Measurements from ENCODE around the gene LSR.

Gene LSR

DNA sequence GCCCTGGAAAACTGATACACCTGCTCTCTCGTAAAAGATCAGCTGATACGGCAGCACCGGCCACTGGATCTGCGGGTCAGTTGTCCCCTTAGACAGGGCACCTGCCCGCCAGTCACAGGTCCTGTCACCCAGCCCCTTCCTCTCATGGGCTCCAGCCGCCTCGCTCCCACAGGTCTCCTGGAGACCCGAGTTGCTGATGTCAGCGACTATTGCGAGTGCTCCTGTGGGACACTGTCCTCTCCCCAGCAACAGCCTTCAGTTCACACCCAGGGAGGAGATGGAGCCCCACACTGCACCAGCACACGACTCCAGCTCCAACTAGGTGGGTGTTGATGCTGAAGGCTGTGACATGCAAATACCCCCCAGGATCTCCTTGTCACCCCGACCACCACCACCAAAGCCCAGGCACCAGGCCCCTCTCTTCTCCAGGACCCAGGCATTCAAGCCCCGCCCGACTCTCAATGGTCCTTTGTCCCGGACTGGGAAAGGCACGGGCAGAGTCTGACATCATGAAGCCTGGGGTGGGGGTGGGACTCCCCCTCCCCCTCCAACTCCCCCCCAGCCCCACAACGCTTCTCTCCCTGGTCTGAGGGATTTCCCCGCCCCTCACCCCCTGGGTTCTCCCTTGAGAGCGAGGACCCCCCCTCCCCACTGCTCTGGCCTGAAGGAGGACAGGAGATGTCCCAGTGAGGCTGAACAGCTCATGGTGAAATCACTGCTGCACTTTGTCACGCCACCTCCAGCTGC lies 41.8 kb downstream of the LSR start:
- DNase-seq: no peak

- DNase-seq: no peak
Observed at GRCh38 chr19:35291259-35291658, 42.5 kb downstream of the LSR start.

DNA sequence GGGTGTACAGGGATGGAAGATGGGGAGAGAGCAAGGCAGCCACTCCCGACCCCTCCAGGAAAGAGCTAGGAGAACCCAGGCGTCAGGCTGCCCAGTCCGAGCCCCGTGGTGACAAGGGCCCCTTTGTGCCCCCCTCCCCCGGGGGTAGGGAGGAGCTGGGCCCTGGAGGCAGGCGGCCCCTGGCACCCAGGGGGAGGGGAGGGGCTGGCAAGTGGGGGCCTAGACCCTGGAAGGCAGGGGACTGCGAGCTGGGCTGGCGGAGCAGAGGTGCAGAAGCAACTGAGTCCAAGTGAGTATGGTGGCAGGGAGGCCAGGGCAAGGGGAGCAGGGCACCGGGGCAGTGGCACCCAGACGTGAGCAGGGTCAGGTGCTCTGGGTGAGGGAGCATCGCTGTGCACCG lies 43.1 kb downstream of the LSR start, which contains the start of gene MAG:
Gene MAG, plus strand, starts transcription at position 246 of the 400 bp plus-strand sequence. CDS start 3,248 bp downstream, outside the sequence.
- DNase-seq: no peak

DNA sequence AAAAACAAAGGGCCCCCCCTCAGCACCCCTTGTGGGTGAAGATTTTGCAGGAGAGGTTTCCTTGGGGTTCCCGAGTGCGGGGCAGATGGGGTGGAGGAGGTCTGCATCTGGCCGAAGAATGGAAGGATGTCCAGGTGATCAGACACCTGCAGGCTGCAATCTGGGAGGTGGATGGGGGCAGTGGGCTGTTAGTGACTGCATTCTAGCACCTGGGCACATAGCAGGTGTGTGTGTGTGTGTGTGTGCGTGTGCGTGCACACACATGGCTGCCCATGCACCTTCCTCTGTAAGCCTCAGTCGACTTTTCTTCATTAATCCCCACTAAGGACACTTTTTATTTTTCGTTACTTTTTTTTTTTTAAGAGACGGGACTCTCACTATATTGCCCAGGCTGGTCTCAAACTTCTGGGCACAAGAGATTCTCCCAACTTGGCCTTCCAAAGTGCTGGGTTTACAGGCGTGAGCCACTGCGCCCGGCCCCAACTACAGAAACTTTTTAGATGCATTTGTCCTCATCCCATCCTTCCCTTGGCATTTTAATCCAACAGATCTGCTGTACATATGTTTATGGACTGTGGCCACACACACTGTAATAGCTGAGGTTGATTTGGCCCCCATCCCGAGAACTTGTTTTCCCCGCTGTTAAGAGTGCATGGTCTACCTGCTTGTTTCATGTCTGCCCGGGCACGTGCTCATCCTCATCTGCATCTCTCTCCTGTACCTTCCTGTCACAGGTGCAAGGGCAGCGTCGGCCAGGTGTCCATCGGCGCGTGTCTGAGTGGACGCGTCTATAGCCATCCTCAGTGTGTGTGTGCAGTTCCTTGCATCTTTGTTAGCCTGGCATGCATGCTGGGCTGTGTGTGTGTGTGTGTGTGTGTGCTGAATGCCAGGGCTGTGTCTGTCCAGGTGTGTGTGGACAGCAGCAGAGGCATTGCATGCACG lies 43.9 kb downstream of the LSR start:
- DNase-seq: no peak

GRCh38 chr19:35293363-35293739 lies 44.5 kb downstream of the LSR start:
- no peak for DNase-seq

GRCh38 chr19:35293808-35294207 lies 45.0 kb downstream of the LSR start:
- no peak for DNase-seq

GRCh38 chr19:35294328-35294727 lies 45.5 kb downstream of the LSR start:
- no peak for DNase-seq

DNA sequence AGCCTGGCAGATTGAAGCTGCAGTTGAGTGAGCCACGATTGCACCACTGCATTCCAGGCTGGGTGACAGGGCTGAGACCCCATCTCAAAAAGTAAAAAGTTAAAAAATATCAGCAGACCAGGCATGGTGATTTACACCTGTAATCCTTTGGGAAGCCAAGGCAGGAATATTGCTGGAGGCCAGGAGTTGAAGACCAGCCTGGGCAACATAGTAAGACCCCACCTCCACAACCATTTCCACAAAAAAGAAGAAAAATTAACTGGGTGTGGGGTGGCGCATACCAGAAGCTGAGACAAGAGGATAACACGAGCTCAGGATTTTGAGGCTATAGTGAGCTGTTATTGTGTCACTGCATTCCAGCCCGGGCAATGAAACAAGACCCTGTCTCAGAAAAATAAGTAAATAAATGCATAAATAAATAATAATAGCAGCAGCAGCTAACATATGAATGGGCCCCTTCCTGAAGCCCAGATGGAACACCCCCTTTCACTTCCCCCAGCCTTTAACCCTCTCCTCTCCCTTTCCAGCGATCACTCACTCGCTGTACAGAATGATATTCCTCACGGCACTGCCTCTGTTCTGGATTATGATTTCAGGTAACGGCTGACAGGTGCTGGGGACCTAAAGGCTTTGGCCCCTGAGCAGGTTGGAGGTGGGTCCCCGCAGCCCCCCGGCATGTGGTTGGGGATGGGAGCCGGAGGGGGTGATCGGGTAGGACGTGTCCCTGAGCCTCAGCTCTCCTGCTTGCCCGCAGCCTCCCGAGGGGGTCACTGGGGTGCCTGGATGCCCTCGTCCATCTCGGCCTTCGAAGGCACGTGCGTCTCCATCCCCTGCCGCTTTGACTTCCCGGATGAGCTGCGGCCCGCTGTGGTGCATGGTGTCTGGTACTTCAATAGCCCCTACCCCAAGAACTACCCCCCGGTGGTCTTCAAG lies 46.3 kb downstream of the LSR start:
- no peak for DNase-seq

GRCh38 chr19:35295792-35296462 lies 47.1 kb downstream of the LSR start:
- no peak for DNase-seq

DNA sequence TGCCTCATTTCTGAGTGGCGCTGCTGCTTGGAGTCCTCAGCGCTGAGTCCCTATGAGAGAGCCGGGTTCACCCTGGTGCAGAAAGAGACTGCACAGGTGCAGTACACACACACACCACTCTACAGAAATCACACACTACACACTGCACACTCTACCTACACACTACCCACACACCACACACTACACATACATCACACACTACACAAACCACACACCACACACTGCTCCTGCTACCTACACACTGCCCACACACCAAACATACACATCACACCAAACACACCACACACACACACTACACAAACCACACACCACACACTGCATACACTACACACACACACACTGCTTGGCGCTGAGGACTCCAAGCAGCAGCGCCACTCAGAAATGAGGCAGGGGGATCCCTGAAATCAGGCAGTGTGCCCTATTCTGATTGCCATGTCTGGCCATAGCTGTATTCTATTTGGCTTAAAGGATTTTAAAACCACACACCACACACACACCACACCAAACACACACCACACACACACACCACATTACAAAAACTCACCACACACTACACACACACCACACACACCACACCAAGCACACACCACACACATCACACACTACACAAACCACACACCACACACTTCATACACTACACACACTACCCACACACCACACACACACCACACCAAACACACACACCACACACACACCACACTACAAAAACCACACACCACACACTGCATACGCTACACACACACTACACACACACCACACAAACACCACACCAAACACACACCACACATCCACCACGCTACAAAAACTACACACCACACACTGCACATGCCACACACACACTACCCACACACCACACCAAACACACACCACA lies 48.1 kb downstream of the LSR start:
- DNase-seq: no peak

- no peak for DNase-seq
Observed at GRCh38 chr19:35297515-35297848, 48.7 kb downstream of the LSR start.

- DNase-seq: no peak
Observed at GRCh38 chr19:35297922-35298321, 49.1 kb downstream of the LSR start.

DNA sequence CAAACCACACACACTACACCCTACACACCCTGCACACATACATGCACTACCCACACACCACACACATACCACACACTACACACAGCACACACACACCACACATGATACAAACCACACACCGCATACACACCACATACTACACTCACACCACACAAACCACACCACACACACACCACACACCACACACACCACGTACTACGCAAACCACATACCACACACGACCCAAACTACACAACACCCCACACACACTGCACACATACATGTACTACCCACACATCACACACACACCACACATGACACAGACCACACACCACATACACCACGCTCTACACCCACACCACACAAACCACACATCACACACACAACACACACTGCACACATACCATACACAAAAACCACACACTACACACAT lies 49.8 kb downstream of the LSR start:
- DNase-seq: no peak

DNA sequence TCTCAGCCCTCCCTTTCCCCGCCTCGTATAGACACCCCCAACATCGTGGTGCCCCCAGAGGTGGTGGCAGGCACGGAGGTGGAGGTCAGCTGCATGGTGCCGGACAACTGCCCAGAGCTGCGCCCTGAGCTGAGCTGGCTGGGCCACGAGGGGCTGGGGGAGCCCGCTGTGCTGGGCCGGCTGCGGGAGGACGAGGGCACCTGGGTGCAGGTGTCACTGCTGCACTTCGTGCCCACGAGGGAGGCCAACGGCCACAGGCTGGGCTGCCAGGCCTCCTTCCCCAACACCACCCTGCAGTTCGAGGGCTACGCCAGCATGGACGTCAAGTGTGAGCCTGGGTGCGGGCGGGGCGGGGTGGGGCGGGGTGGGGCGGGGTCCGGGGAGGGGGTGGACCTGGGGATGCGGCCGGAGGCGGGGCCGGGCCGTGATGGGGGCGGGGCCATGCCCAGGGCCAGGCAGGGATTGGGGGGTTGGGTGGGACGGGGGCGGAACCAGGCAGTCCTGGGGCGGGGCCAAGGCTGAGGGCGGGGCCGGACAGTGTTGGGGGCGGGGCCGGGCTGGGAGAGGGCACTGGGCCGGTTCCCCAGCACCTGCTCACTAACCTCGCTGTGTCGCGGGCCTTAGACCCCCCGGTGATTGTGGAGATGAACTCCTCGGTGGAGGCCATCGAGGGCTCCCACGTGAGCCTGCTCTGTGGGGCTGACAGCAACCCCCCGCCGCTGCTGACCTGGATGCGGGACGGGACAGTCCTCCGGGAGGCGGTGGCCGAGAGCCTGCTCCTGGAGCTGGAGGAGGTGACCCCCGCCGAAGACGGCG lies 50.9 kb downstream of the LSR start:
- no peak for DNase-seq

DNA sequence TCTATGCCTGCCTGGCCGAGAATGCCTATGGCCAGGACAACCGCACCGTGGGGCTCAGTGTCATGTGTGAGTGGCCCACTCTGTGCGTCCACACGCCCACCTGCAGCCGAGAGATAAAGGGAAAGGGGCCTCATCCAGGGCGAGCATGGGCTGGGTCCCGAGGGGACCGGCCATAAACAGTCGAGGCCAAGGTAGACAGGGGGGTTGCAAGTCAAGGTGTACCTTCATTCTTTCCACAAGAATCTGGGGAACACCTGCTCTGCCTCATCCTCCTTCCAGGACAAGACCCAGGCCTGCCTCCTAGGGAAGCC lies 51.5 kb downstream of the LSR start:
- no peak for DNase-seq

DNA sequence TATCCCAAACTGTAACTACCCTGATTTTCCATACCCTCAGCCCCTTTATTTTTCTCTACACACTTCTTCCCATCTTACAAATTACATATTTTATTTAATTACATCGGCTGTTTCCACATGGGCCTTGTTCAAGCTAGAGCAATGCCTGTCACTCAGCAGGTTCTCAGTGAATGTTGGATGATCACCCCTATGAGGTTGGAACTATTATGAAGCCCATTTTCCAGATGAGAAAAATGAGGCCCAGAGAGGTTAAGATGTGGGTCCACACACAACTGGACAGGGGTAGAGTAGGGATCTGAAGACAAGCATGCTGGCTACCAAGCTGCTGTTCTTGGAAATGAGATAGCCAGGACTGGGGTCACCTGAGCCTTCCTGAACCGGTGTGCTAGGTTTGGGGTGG lies 53.2 kb downstream of the LSR start:
- DNase-seq: no peak

- DNase-seq: no peak
Observed at GRCh38 chr19:35302446-35302845, 53.6 kb downstream of the LSR start.

DNA sequence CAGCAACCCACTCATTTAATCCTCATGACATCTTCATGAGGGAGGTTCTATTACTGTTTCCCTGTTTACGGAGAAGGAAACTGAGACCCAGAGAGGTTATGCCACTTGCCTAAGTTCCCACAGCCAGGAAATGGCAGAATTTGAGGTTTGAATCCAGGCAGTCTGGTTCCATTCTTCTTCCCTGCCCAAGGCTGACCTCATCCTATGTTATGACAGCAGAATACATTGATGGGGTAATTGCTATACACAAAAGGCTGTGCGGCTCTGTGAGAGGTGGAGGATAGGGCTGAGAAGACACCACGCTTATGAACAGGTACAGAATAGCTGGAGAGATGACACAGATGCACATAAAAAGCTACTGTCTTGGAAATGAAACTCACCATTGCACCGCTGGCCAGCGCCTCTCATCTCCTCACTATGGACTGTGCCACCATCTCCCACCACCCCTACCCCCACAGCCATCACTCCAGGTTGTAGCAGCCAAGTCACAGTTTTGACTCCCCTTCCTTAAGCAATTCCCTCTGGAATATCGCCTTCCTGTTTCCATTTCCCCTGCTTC lies 54.6 kb downstream of the LSR start:
- no peak for DNase-seq

- DNase-seq: no peak
Observed at GRCh38 chr19:35304036-35304435, 55.2 kb downstream of the LSR start.

GRCh38 chr19:35305181-35305580 lies 56.4 kb downstream of the LSR start:
- no peak for DNase-seq

Data from NCI-H446 (cell line).